ENCODE results near the gene NDEL1. TPM values are rescaled to one million over a fixed set of nuclear protein-coding genes. Genes with fewer than 3 reads are reported as not detected.

Gene NDEL1
- total and polyA plus RNA-seq, 2 experiments from 2014 or later = 25.7 to 47.3 TPM

DNA sequence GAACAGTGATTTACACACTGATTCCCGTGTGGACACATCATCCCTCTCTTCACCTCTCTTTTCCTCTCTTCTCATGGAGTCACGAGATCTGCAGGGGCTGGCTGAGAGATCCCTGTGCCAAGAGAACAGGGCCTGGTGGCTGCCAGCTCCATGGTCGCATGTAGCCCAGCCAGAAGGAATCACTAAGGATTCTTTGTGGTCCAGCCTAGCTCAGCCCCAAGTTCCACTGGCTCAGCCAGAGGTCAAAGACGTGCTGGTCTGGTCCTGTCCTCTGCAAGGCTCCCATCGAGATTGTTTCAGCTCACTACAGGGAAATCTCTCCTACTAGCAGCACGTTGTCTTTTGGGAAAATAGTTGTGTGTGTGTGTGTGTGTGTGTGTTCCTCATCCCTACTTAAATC is 66.4 kb downstream of the NDEL1 start:
- Histone ChIP-seq H3K36me3 (peaks cover 75% of the 10 kb centered on the region), H3K27ac (no peak overlapping the region), H3K4me1 (ENCODE audit: low read depth) (no peaks in the 10 kb centered on the region), H3K4me3 (no peak overlapping the region), H3K9me3 (ENCODE audit: low read depth) (no peaks in the 10 kb centered on the region), H3K27me3 (no peaks in the 10 kb centered on the region)
- DNase-seq (ENCODE audit: low read depth in 1 of 2, low spot score in 1 of 2) = no peak
- TF ChIP-seq, protein P1, sequence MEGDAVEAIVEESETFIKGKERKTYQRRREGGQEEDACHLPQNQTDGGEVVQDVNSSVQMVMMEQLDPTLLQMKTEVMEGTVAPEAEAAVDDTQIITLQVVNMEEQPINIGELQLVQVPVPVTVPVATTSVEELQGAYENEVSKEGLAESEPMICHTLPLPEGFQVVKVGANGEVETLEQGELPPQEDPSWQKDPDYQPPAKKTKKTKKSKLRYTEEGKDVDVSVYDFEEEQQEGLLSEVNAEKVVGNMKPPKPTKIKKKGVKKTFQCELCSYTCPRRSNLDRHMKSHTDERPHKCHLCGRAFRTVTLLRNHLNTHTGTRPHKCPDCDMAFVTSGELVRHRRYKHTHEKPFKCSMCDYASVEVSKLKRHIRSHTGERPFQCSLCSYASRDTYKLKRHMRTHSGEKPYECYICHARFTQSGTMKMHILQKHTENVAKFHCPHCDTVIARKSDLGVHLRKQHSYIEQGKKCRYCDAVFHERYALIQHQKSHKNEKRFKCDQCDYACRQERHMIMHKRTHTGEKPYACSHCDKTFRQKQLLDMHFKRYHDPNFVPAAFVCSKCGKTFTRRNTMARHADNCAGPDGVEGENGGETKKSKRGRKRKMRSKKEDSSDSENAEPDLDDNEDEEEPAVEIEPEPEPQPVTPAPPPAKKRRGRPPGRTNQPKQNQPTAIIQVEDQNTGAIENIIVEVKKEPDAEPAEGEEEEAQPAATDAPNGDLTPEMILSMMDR (IDR thresholded peaks at IDR 0.05; ENCODE audit: low read depth, low read length) = no peak

DNA sequence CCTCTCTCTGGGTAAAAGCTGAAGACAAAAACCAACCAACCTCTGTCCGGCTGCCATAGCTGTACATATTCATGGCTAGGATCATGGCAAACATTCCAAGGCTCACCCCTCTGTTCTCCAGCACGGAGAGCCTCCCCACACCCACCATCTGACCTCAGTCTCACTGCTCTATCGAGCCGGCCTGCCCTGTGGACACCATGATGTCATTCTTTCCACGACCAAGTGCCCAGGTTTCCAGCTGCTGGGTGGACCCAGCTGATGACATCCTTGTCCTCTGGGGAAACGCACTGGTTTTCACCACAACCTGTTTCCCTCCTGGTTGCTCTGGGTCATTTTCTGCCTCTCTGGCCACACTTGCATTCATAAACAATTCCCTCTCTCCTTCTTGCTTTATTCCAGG is 67.7 kb downstream of the NDEL1 start:
- H3K27me3 ChIP-seq = no peaks in the 10 kb centered on the region
- H3K9me3 ChIP-seq (ENCODE audit: low read depth) = no peaks in the 10 kb centered on the region
- H3K4me3 ChIP-seq = no peak overlapping the region
- TF ChIP-seq, protein P1 (IDR thresholded peaks at IDR 0.05; ENCODE audit: low read depth, low read length) = no peak
- DNase-seq (ENCODE audit: low read depth in 1 of 2, low spot score in 1 of 2) = peak in 1 of 2 donors; percentile 10
- no peak overlapping the region for H3K27ac ChIP-seq
- H3K4me1 ChIP-seq (ENCODE audit: low read depth) = no peaks in the 10 kb centered on the region
- peaks cover 83% of the 10 kb centered on the region for H3K36me3 ChIP-seq

DNA sequence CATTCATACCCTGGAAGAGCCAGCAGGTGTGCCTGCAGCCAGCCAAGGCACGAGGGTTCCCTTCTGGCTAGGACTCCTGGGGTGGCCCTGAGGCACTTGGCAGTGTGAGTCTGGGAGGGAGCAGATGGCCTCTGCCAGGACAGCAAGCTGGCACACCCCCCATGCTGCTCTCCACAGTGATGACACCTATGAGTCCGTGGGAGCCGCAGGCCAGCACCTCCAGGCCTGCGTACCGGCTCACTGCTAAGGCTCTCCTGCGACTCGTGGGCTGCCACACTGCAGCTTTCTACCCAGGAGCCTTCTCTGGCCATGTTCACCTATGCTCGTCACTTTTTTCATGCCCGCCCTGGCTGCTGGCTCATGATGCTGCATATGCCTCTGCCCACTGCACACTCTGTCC is 68.1 kb downstream of the NDEL1 start:
- no peaks in the 10 kb centered on the region for H3K9me3 ChIP-seq (ENCODE audit: low read depth)
- H3K36me3 ChIP-seq = peaks cover 83% of the 10 kb centered on the region
- TF ChIP-seq, protein P1 (IDR thresholded peaks at IDR 0.05; ENCODE audit: low read depth, low read length) = no peak

DNA sequence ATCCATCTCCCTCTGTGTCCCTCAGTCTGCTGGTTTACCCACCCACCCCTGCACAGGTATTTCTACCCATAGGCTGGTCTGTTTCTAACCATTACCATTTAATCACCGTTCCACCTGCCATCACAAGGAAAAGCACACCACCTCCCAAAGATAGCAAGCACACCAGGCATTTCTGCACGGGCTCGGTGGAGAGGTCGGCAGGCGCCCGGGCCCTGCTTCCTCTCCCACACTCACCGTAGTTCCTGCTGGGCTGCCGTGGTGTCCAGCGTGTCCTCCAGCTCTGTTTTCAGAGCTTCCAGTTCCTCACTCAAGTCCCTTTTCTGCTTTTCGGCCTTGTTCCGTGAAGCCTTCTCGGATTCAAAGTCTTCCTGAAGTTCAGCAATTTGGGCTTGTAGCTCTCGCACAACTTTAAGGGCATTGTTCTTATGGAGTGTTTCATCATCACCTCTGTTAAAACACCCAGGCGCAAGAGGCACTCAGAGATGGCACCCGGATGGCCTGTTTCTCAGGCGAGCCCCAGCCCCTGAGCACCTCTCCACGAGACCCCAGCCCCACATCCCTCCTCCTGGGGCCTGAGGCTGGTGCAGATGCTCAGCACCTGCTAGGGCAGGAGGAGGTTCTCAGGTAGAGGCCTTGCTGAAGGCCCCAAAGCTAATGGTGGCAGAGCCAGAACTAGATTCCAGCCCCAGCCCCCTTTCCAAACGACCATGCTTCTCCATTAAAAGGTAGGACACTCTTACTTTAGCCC is 69.0 kb downstream of the NDEL1 start:
- no peak overlapping the region for H3K27ac ChIP-seq
- no peaks in the 10 kb centered on the region for H3K27me3 ChIP-seq
- TF ChIP-seq, protein P1 (IDR thresholded peaks at IDR 0.05; ENCODE audit: low read depth, low read length) = no peak
- peaks cover 81% of the 10 kb centered on the region for H3K36me3 ChIP-seq
- no peaks in the 10 kb centered on the region for H3K9me3 ChIP-seq (ENCODE audit: low read depth)
- no peaks in the 10 kb centered on the region for H3K4me1 ChIP-seq (ENCODE audit: low read depth)
- DNase-seq (ENCODE audit: low read depth in 1 of 2, low spot score in 1 of 2) = no peak
- H3K4me3 ChIP-seq = no peak overlapping the region

More for the DNA sequence above, 68.1 kb downstream of the NDEL1 start:
- Histone ChIP-seq H3K27ac (no peak overlapping the region), H3K27me3 (no peaks in the 10 kb centered on the region), H3K4me1 (ENCODE audit: low read depth) (no peaks in the 10 kb centered on the region), H3K4me3 (no peak overlapping the region)
- DNase-seq (ENCODE audit: low read depth in 1 of 2, low spot score in 1 of 2) = no peak

DNA sequence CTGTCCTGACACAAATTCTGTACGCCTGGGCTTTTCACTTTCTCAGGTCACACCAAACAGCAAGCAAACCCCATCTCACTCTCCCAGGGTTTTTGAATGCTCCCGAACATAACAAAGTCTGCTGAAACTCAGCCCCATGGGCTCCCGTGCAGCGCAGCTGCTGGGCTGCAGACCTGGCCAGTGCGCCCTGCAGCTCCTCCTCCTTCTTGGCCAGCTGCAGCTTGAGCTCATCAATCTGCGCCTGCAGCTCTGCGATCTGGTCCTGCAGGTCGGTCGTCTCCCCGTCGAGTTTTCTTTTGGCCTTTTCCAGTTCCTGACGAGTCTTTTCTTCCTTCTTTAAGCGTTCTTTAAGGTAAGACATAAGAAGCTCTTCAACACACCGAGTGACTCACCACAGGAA is 70.5 kb downstream of the NDEL1 start:
- Histone ChIP-seq H3K27ac (no peak overlapping the region), H3K4me3 (no peak overlapping the region), H3K36me3 (peaks cover 73% of the 10 kb centered on the region), H3K27me3 (no peaks in the 10 kb centered on the region), H3K9me3 (ENCODE audit: low read depth) (no peaks in the 10 kb centered on the region), H3K4me1 (ENCODE audit: low read depth) (no peaks in the 10 kb centered on the region)
- no peak for DNase-seq (ENCODE audit: low read depth in 1 of 2, low spot score in 1 of 2)
- TF ChIP-seq, protein P1 (IDR thresholded peaks at IDR 0.05; ENCODE audit: low read depth, low read length) = no peak
